ENCODE measurements around the gene PCYT2.
A peak's percentile ranks its signal among the peaks of the same experiment; 100 is the strongest.

Gene PCYT2

DNA sequence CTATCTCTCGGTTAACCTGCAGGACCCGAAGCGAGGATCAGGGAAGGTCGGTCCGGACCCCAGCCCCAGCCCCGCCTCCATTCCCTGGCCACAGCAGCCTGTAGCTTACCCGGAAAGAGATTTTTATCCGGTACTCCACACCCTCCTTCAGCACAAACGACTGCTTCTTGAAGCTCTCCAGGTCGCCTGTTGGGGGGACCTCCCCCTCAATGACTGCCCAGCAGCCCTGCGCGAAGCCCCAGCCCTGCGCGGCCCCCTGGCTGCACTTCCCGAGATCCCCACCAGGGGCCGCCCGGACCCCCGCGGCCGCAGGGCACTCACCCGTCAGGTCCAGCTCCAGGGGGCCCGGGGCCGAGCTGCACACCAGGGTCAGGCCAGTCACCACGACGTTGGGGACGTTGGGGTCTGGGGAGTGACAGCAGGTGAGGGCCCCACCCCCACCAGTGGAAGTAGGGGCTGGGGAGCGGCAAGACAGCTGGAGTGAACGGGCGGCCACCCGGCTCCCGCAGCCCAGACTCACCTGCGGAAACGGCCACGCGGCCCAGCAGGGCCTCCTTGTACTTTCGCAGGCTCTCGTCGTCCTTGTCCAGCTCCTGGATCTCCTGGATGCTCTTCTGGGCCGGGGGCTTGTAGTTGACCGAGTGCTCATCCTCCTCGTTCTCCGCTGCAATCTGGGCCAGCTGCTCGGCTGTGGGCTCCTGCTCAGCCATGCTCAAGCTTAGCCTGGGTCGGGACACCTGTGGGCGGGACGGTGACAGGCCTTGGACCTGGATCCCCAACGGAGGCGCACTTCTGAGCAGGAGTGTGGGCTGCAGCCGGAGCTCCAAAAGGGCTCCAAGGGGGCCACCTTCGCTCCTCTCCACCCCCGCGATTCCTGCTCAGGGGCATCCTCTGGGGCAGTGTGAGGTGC is 41.7 kb downstream of the PCYT2 start:
- no peak for DNase-seq

DNA sequence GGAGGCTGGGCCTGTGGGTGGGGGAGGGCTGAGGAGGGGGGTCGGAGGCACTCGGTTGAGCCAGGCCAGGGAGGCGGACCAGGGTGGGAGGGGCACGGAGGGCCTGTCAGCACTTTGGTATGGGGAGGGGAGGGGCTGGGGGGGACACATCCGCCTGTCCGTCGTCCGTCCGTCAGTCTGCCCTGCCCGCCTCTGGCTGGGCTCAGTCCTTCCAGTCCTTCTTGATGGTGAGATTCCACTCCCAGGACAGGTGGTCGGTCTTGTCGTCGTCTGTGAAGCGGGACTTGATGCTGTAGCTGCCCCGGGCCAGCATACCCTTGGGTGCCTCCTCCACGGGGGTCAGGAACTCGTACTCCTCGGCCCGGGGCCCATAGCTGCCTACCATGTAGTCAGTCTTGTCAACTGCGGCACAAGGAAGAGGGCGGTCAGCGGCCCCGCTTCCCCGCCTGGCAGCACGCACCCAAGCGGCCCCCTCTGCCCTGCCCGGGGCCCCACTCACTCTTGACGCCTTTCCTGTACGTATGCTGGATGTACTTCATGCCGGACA is 42.5 kb downstream of the PCYT2 start:
- no peak for DNase-seq

DNA sequence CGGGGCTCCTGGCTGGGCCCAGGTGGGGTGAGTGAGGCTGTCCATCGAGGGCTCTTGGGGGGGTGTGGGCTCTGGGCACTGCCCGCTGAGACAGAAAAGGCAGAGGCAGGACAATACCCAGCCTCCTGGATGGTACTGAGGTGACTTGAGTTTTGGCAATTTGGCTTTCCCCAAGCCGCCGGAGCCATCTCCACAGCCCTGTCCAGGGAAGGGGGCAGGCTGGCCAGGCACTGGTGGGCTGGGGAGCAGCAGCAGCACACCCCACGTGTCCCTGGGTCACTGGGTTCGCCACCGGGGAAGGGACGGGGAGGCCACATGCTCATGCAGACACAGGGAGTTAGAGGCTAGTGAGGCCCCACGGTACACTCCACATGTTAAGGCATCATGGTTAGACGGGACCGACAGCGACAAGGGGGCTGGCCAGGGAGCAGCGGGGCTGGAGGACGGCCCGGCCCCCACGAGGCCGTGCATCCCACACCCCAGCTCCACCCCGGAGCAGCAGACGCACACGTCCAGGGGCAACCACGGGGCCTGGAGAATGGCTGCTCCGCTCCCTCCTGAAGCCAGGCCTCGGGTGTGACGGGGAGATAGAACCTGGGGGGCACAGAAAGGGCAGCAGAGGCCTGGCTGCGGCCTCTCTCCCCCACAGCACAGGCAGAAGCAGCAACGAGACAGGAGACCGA is 43.1 kb downstream of the PCYT2 start:
- no peak for DNase-seq

DNA sequence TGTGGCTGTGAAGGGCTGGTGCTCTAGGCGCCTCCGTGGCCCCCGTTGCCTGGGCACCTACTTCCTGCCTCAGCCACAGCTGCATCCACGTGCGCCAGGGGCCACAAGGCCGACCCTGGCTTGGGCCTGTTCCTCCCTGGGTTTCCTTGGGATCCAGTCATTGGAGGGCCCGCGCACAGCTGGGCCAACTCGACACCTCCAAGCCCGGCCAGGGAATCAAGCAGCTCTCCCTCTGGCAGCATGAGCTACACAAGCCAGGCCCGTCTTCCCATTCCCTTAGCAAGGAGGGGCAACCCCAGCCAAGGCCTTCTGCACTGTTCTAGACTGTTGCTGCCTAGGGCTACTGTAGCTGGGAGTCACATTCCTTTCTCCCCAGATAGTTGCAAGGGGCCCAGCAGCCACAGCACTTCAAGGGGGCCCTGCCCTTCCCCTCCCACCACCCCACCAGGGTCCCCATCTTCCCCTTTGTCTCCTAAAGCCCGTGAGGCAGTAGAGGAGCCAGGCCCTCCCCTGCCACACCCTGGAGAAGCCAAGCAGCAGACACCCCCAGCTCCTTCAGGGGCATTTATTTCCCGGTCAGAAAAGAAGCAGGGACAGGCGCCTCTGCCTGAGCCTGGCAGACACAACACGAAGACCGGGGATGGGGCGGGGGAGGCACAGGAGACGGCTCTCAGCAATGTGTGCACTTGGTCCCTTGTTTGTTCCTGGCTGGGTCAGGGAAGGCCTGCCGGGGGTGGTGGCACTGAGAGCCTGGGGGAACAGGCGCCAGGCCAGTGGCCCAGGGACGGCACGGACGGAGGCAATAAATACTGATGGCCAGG is 43.8 kb downstream of the PCYT2 start:
- DNase-seq = no peak

DNA sequence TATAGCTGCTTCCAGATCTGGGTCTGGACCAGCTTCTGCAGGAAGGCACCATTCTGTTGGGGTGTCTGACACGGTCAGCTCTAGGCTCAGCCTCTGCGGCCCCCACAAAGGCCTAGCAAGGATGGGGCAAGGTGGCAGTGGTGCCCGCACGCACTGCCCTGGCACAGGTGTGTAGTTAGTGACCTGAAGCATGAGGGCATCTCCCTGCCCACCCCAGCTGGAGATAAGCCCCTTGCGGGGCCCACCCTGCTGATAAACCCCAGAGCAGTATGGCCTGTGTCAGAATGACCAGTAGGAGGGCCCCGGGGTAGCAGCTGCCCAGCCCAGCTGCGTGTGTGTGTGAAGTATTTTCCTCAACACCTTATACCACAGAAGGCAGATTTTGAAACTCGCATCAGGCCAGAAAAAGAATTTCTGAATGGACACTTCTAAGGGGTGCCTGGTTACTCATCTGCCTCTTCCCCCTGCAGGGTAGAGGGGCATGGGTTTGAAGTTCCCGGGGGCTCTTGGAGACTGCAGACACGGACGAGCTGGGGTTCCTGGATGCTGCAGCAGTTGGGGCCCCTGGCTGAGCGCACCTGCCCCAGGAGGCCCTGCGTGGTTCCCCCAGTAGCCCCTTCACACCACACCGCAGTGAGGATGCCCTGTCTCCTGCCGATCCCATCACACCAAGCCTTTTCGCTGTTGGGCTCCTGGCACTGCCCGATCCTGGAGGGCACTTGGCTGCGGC is 44.6 kb downstream of the PCYT2 start:
- no peak for DNase-seq

DNA sequence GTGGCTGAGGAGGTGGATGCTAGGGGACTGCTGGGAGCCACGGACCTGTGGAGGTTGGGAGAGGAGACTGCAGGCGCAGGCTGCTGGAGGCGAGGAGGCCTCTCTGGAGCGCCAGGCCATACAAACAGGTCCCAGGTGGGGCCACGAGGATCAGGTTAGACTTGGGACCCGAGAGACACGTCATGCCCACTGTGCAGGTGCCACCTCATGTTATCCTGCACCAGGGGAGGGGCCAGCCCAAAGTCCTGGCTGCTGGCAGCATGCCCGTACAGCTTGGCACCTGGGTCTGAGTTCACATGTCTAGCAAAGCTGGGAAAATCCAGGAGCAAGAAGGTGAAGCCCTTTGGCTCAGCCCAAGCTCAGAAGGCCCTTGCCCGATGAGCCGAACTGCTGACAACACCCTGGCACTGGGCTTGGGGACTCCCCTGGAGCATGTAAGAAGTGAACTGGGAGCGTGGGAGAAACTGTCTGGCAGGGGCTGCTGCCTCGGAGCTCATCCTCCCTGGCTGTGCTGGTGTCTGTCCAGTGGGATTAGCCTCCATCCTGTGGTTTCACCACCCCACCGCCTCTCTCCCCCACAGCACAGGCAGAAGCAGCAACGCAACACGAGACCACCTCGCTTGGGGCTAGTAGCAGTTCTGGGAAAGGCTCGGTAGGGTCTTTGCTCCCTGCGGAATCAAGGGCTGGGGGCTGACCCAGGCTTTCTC is 45.3 kb downstream of the PCYT2 start:
- DNase-seq = no peak

DNA sequence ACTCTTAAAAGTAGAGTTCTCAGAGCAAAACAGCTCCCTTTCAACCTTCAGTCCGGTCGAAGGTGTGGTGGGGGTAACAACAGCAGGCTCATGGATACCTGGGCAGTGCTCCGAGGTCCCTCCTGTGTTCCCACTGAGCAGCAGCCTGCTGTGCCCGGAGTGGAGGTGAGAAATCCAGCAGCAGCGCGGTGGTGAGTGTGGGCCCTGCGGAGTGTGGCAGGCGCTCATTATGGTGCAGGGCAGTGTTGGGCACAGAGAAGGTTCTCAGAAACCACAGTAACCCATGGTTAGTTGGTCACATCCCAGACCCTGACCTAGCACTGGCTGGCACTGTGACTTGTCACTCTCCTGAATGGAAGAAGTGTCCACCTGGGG is 45.9 kb downstream of the PCYT2 start:
- DNase-seq = no peak

DNA sequence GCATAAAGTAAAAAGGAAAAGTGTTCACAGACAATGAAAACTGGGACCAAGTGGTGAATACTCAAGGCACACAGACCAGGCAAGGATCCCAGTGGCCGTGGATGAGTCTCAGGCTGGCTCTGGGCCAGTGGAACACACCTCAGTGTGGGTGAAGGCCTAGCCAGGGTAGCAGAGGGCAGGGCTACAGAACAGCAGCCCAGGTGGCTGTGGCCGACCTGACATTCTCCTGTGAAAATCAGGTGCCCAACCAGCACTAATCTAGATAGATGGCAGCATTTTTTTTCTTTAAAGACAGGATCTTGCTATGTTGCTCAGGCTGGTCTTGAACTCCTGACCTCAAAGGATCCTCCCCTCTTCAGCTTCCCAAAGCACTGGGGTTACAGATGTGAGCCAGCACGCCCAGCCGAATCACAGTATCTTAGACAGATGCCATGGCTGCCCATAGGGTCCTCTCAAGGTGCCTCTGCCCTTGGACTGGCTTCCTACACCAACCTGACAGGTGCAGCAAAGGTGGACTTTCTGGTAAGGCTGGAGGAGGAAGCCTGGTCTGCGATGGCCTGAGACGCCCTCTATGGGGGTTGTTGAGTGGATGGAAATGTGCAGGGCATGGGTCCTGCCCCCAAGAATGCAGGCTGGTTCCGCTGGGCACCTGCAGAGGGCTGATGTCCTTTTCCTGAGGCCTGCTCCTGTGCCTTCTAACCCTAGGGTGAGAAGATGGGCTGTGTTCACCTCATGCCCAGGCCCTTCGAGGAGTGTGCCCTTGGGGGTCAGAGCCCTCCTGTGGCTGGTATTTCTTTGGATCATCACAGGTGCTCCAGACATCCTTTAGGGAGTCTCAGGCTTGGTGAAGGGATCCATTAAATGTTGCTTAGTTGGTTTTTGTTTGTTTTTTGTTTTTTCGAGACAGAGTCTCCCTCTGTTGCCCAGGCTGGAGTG is 47.1 kb downstream of the PCYT2 start:
- no peak for DNase-seq

DNA sequence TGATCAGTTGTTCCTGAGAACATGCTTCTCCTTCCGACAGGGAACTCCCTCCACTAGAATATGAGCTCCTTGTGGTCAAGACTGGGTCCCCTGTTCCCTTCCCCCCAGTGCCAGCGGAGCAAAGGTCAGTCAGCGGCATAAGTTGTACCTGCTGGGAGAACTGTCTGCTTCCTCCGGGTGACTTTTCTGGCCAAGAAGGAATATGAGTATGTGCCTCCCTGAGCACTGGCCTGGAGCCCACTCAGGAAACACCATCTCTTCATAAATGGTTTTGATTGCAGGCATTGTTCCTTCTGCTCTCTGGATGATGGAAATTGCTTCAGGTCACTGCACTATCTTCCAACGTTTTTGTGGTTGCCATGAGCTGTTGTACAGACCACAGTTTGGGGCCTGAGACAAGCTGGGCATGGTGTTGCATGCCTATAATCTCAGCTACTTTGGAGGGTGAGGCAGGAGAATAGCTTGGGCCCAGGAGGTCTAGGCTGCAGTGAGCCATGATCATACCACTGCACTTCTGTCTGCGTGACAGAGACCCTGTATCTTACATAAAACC is 48.0 kb downstream of the PCYT2 start:
- DNase-seq = no peak

DNA sequence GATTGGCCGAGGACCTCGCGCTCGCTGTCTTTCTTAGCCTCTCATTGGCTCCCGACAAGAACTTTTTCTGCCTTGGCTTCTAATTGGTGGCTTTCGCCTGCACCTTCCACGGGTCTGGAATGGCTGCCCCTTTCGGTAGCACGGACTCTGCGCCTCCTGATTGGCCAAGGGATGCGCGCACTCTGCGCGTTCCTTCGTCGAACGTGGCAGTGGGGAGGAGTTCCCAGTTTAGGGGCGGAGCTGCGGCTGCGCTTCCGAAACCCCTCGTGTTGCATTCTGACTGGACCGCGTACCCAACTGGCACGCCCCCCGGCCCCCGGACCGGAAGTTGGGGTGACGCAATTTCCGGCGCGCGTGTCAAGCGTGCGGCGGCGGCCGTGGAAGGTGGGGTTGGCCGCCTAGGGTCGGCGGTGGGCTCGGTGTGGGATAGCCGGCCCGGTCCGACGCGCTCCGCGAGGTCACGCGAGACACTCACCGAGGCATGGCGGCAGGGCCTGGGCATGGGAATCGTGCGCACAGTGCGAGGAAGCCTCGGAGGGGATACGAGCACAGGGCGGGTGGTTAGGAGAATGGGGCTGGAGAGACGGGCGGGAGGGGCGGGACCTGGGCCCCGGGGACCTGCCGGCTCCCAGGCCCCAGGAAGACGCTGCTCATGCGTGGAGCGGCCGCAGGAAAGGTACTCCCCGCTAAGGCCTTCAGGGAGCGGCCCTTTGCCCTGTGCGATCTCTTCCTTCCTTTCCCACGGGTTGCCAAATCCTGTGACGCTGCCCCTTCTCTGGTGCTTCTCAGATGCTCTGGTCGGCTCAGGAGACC is 50.2 kb downstream of the PCYT2 start:
- peak; percentile 100 for DNase-seq

DNA sequence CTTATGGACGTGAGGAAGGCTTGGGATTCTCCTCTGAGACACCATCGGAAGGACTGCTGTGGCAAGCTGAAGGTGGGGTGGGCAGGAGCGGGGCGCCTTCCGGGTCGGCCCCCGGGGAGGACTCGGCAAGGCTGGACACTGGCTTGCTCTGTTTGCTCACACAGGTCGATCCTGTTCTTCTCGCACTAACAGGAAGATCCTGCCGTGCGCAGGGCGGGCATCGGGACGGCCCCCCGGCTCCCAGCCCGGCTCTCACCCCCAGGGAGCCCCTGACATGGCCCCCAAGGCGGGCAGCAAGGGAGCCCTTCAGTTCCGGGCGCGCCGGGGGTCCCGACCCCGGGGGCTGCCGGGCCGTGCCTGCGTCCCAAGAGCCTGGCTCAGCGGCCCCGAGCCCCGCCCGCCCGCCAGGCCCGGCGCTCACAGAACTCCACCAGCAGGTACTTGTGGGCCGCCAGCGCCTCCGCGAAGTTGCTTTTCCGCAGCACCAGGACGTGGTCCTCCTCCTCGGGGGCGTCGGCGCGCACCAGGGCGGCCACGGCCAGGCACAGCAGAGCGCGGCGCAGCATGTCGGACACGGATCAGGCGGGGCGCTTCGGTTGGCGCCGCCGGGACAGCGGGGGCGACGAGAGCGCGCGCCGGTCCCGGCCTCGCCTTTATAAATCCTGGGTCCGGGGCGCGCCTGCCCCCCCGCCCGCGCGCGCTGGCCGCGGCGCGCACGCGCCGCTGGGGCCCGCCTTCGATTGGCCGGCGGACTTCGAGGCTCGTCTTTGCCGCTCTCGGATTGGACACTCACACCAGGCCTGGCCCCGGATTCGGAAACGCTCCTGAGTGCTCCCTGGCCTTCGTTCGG is 51.1 kb downstream of the PCYT2 start, which contains the start of gene P4HB:
Gene P4HB (minus strand): TSS at position 630 of the 850 bp plus-strand sequence. CDS start 64 bp downstream, at position 566.
- no peak for DNase-seq

DNA sequence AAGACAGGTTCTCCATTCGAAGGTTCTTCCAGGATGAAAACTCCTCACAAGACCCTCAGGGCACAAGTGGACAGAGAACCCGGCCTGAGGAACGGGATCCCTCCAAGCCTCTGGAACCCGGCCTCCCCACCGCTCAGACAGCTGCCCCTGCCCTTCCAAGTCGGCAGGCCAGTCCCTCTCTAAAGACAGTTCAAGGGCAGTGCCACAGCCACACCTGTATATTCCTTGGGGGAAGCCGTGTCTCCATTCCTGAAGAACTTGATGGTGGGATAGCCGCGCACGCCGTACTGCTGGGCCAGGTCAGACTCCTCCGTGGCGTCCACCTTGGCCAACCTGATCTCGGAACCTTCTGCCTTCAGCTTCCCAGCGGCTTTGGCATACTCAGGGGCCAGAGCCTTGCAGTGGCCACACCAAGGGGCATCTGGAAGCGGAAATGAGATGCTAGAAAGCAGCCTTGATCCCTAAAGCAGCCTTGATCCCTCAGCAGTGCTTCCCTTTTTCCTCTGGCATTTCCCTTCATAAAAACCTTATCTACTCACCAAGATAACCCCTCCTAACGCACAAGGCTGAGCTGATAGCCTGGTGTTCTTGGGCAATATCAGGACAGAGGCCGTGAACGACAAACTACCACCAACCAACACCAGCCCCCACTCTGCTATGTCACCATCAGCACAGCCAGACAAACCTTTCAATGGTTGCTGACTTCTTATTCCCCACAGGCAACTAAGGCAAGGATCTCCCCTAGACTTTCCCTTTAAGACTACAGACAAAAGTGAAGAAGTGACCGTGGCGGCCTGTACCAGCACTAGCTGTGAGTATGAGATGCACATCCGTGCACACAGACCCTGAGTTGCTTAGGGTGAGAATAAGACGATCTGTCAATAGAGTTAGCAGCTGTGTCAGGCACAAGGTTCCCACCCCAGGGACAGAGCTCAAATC is 52.0 kb downstream of the PCYT2 start:
- no peak for DNase-seq

DNA sequence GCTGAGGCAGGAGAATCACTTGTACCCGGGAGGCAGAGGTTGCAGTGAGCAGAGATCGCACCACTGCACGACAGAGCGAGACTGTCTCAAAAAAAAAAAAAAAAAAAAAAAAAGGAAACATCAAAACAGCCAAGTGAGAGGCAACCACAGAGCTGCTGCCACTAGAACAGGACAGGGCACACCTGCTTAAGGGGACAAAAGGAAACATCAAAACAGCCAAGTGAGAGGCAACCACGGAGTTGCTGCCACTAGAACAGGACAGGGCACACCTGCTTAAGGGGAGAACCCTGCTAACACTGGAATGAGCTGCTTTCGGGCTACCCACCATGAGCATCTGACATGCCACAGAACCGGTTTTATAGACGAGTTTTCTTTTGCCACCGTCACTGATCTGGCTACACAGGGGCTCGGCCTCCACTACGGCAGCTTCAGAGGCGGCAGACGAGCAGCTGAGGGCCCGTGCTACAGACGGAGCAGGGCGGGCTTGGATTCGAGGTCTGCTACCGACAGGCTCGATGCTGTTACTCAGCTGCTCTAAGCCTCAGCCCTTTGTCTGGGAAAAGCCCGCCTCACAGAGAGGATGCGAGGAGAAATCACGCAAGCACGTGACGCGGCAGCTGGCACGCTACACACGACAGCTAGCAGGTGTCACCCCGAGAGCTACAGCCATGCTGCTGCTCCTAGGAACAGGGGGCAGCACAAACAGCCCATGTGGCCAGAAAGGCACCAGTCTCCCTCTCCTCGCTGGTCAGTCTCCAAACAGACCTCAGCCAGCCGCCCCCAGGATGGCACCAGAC is 52.8 kb downstream of the PCYT2 start:
- no peak for DNase-seq

DNA sequence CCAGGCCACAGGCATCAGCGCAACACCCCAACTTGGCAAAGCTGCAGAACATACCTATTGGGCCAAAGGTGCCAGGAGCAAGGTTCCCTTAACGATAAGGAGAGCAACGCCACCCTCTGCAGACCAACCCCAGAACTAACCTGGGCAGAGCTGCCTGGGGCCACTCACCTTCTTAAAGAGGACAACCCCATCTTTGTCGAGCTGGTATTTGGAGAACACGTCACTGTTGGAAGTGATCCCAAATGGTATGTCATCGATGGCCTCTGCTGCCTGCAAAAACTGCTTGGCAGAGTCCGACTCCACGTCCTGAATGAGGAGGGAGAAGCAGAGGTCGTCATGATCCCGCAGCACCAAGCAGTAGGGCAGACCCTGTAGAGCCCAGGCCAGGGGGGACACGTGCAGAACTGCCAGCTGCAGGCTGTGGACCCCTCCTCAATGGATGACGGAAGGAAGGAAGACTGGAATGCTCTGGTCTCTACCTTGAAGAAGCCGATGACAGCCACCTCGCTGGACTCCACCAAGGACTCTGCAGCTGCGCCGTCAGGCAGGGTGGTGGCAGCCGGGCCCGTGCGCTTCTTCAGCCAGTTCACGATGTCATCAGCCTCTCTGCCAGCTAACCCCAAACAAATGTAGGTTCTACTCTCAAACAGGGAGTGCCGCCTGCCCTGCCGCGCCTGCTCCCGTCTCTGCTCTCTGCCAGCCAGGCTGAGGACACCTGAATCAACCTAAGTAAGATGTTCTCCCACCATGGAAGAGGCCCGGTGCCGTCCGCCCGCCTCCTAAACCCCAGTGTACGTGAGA is 56.0 kb downstream of the PCYT2 start:
- no peak for DNase-seq

DNA sequence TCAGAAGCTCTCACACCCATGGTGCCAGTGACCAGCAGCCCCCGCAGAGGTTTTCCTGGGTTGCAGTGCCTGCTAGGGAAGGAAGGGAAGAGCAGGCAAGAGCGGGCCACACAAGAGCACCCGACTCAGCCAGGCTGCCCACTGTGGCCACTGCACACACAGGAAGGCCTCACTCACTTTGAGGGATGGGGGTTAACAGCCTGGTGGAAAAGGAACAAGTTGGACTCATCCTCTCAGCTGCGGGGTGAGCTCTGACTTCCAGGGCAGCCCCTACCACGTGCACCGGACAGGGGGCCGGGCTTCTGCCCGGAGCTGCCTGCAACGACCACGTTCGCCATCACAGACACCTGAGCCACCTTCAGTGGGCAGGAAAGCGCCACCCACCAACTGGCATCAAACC is 59.0 kb downstream of the PCYT2 start:
- no peak for DNase-seq

Measured in central memory CD4-positive, alpha-beta T cell (primary cell).